CD4-positive, alpha-beta T cell treated with Interleukin-17A for 4 hours (primary cell): ENCODE measurements around the gene PXDN.
"Not testable (repeated sequence)": the region's sequence is repeated elsewhere in the genome, so short reads cannot be mapped to it uniquely, and the experiment has no call there.

ENCODE experiments used
- DNase-seq: peaks from one replicate; pipeline ENCODE4 v3.0.0-alpha.2; 2020; ENCODE audit warnings: mixed read lengths

Gene PXDN

DNA sequence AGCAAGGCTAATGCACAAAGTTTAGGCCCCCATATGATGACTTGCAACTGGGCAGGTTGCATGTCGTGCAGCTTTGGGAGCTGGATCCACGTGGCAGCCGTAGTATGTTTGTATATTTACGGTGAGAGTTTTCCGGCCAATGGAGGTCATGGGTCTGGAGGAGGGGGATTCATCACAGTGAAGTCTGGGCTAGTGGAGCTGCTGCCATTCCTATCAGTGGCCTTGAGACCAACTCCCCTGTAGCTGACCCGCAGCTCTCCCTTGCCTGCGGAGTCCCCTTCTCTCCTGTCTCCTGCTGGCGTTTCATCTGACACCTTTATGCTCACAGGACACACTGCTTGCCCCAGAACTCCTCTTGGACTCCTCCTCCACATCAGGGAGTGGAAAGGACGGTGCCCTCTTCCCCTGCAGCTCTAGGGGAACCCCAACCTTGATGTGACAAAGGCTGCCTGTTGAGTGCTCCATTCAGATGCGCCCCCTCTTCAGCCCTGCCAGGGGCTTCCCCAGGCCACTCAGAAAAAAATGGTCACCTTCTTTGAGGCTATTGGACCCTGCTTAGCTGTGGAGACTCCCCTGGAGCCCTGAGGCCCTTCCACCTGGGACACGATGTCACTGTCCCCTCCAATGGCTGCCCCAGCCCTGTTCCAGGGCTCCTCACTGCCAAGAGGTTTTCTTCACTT lies 121.7 kb downstream of the PXDN start:
- no peak for DNase-seq

DNA sequence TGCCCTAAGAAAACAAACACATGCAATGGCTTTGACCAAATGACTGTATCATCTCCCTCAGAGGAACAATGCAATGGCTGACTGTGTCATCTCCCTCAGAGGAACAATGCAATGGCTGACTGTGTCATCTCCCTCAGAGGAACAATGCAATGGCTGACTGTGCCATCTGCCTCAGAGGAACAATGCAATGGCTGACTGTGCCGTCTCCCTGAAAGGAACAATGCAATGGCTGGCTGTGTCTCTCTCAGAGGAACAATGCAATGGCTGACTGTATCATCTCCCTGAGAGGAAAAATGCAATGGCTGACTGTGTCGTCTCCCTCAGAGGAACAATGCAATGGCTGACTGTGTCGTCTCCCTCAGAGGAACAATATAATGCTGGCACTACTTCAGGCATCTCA lies 122.3 kb downstream of the PXDN start:
- not testable (repeated sequence) for DNase-seq

DNA sequence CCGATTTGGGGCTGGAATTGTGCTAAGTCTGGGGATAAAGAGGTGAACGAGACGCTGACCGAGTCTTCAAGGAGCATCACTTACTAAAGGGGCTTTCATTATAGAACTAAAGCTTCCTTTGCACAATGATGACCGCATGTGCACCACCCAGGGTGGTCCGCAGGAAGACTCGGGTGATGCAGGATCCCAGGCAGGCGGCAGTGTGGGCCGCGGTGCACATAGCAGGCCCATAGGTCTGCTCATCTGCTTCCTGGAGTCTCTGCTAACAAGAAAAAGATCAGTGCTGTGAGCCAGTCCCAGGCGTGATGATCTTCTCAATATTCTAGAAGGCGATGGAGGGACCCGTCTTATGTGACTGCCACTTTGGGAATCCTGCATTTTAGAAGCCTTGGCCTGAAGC lies 122.8 kb downstream of the PXDN start:
- DNase-seq = no peak

DNA sequence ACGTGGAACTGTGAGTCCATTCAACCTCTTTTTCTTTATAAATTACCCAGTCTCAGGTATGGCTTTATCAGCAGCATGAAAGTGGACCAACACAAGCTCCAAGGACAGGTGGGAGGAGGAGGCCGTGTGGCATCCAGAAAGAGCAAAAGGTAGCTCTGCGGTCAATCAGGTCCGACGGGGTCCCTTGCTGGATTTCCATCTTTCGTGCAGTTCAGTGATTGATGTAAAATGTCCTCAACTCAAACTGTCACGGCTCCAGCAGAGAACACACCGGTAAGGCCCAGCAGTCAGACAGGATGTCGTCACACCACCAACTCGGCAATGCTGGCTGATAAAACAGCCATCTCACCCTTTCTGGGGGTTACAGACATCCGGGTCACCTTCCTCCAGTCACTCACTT lies 123.3 kb downstream of the PXDN start:
- no peak for DNase-seq

DNA sequence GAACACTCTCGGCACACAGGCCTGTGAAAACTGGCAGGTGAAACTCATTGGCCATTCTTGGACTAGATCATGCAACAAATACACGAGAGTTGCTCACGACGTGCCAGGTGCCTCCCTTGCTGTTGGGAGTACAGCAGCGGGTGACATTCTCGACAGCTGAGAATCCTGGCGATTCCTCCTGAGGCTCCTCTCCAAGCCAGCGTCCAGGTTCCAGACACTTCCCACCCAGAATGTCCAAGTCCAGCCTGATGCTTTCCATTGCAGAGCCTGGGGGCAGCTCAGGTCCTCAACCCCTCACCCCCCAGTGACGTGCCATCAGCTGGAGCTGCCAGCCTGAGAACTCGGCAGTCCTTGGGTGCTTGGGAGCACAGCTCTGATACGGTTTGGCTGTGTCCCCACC lies 124.2 kb downstream of the PXDN start:
- DNase-seq = no peak

DNA sequence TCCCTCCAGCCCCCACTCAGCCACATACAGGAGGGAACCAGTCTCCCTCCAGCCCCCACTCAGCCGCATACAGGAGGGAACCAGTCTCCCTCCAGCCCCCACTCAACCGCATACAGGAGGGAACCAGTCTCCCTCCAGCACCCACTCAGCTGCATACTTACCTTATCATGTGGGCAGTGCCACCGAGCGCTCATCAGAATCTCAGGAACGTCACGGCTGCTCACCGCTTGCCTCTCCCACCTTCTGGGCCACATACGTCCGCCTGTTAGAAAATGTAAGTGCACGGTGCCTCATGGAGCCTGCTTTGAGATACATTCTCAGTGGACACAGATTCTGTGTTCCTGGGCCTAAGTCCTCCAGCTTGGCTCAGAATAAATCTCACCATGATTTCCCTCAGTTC lies 124.8 kb downstream of the PXDN start:
- no peak for DNase-seq

DNA sequence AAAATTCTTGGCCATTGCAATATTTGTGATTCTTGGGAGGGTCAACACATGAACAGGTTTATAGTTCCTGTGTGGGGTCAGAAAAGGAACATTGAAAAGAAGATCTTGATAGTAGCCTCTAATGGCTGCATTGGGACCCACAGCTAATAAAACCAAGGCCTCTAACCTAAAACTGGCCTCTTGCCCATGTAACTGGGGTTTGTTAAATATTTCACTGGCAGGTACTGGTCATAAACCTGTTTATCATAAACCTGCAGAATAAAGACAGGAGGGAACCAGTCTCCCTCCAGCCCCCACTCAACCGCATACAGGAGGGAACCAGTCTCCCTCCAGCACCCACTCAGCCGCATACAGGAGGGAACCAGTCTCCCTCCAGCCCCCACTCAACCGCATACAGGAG lies 125.3 kb downstream of the PXDN start:
- DNase-seq = no peak

DNA sequence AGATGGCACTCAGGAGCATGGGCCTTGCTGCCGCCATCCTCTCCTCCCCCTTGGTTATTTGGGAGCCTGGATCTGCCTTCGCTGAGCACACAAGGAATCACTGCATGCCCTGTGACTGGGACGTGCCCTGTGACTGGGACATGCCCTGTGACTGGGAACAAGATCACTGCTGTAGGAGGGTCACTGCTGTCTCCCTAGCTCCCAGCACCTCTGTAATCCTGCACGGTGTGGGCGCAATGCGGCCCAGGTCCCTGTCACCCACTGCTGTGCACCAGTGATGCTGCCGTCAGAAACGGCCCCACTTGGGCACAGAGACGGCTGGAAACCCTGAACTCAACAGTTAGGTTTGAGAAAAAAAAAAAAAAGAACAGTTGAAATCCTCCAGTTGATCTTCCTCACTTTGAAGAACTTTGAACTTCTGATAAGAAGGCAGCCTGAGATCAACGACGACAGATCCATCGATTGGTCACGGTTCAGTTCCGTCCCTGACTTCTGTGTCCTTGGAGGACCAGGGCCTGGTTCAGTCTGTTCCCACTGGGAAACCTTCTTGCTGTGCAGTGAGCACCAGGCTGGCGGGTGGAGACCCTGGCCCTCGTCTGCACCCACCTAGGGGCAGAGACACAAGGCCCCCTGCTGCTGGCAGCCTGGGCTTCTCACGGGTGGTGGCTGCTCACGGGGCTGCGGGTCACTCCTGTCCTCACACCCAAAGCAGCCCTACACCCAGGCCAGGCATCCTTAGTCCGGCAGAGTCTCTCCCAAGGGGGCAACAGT lies 125.9 kb downstream of the PXDN start:
- DNase-seq = no peak

DNA sequence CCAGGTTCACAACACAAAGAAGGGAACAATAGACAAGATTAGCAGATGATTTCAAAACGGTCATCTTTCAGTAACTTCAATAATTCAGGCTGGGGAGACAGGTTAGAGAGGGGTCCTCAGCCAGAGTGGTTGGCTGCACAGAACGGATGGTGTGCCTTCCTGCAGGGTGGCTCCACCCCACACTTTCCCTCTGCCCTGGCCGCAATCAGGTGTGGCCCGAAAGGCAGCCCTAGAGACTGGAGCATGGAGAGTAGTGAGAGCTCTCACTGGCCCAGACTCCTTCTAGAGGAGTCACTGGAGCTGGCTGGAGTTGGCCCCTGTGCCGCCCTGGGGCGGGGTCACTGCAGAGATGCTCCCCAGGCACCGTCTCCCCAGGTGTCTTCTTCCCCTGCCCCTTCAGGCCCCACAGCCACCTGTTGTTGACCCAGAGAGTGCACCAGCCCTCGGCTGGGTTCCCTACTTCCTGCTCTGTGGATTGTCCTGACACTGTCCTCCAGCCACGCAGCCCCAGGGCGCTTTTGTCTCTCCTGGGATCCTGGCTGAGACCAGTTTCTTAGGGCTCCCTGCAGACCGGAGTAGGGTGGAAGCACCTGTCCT lies 126.8 kb downstream of the PXDN start:
- no peak for DNase-seq

DNA sequence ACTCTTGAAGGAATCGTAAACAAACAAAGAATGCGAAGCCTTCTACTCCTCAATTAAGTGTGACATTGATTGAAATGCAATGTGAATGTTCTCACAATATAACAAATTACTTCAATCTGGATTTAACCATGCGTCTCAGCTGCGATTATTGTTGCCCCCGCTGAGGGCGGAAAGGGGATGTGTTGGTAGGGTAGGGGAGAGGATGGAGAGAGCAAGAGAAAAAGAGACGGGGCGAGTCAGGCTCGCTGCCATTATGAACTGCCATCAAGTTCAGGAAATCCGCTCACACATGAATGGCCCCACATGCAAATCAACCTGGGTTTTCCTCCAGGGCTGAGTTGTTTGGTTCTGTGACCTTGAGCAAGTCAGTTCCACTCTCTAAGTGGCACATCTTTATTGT lies 129.8 kb downstream of the PXDN start:
- DNase-seq = no peak

DNA sequence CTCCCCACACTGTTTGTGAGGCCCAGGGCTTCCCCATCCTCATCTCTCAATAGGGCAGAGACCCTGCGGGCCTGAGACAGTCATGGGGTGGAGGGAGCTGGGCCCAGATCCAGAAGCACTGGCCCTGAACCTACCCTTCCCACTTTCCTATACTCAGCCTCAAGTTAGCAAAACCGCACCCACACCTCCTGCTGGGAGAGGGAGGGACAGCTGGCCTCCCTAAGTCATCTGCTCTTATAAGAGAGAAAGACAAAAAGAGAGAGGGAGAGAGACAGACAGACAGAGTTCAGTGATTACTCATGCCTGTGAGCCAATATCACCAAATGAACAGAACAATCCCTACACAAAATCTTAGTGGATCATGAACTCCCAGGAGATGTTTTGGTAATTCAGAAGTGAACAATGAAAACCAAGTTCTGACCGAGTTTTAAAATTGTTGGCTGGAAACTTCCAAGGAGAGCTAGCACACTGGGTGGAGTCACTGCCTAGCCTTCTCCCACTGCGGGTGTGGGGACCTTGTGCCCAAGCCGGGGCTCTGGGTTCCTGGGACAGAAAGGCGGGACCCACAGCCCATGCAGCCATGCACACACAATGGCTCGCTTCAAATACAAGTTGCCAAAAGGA lies 130.5 kb downstream of the PXDN start:
- no peak for DNase-seq

DNA sequence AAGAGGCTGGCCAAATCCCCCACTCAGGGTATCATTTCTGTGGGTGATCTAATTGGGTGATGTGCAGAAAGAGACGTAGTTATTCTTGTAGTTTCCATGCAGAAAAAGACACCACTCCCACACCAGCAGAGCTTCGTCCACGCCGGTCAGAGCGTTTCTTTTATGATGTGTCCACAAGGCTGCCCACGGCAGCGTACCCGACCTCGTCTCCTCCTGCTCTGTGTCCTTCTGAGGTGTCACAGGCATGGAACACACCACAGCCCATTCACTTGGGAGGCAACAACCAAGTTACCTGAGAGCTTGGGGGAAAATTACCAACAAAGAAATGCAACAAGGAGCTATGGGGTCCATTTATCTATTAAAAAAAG lies 131.3 kb downstream of the PXDN start:
- no peak for DNase-seq

DNA sequence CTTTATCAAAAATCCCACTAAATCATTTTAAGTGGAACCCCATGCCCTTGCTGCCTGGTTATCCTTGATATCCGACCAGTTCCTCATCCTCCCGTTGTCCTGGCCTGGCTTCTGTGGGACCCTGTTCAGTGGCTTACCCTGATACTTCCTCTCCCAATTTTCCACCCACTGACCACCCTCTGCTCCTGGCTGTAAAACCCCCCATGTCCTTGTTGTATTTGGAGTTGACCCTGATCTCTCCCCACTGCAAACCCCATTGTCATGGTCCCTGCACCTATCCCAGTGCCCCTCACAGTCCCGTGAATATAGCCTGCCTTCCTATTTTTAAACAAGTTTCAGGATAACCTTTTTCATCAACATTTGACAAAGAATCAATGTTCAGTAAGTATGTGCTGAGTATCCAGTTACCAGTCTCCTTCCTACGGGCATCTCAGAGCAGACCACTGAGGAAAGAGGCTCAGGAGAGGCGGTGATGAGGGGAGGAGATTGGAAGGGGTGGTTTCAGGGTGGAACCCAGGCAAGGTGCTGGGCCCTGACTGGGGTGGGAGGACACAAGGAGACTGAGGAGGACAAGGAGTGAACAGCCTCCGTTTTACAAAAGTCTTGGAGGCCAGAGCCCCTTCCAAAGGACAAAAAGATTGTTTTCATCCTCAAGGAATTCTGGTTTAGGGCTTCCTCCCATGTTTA lies 131.8 kb downstream of the PXDN start:
- DNase-seq = no peak

DNA sequence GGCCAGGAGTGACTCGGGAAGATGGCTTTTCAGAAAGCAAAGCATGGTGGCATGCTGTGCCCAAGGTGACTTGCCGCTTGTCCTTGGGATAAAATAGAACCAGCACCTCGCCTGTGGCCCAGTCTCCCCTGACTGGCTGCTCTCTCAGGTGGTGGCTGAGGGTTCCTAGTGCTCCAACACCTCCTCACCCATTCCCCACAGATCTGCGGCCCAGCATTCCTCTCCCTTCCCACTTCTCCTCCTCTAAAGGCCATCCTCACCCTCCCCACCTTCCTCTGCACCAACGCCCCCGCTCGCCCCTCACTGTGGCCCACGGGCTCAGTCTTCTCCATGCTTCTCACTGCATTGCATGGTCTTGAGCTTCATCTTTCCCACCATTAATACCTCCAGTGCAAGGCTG lies 132.4 kb downstream of the PXDN start:
- no peak for DNase-seq

DNA sequence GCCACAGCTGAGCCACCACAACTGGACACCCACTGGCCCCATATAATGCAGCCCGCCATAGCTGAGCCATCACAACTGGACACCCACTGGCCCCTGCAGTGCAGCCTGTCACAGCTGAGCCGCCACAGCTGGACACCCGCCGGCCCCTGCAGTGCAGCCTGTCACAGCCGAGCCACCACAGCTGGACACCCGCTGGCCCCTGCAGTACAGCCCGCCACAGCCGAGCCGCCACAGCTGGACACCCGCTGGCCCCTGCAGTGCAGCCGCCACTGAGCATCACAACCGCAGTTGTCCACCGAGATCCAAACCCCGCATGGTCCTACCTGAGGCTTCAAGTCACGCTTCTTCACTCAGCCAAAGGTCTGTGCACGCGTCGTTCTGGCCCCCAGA lies 134.2 kb downstream of the PXDN start:
- DNase-seq = no peak

DNA sequence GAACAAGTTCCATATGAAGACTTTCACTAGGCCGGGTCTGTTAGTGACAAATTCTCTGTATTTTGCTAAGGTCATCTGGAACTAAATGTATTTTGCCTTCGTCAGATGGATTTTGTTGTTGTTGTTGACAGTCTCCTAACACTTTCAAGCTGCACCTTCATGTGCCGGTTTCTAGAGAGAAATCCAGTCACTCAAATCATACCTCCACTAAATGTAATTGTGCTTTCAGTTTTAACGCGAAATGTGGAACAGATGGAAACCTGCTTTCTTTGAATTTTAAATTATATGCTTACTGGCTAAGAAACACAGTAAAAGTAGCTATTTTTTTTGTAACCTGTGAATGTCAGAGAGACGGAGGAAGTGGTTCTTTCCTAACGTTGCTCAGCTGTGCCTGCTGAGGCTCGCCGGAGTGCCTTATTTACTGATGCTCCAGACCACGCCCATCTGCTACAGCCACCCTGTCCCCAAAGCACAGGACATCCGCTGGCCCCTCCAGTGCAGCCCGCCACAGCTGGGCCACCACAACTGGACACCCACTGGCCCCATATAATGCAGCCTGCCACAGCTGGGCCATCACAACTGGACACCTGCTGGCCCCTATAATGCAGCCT lies 134.7 kb downstream of the PXDN start:
- DNase-seq = no peak

DNA sequence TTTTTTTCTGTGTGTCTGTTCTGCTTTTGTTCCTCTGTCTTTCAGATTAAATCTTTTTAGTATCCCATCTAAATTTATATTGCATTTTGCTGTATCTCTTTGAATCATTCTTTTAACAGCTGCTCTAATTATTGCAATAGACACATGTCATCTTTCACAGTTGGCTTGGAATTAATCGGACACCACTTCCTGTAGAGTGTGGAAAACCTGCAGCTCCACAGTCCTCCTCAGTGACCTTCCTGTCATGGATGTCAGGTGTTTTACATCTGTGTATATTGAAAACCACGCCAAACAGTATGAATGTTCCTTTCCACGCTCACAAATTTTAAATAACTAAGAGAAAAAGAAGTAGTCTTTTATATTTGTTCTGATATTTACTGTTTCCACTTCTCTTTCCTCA lies 135.3 kb downstream of the PXDN start:
- no peak for DNase-seq

DNA sequence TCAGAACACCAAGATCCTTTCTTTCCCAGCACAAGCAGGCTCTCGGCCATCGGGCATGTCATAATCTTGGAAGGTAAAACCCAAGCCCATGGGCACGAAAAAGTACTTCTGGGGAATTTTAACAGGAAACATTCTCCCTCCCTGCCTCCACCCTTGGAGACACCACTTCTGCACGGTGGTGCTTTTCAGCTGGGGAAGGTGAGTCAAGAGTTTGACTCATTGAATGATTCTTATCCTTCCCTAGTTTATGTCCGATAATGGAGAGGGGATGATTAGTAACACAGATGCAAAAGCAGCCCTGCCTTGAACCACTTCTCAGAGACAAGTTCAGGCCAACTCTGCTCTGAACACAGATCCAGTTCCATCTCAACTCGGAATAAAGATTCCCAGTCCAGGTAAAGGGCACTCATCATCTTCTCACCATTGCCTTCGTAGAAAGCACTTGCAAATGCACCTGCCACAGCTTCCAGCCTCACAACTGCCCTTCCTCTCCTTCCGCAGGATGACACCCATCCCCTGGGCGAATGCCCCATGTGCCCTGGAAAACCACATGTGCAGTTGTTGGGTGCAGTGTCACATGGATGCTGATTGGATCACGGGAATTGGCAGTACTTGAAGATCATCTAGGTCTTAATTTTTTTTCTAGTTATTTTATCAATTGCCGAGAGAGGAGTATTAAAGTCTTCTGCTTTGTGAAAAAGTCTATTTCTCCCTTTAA lies 136.2 kb downstream of the PXDN start:
- DNase-seq = no peak

DNA sequence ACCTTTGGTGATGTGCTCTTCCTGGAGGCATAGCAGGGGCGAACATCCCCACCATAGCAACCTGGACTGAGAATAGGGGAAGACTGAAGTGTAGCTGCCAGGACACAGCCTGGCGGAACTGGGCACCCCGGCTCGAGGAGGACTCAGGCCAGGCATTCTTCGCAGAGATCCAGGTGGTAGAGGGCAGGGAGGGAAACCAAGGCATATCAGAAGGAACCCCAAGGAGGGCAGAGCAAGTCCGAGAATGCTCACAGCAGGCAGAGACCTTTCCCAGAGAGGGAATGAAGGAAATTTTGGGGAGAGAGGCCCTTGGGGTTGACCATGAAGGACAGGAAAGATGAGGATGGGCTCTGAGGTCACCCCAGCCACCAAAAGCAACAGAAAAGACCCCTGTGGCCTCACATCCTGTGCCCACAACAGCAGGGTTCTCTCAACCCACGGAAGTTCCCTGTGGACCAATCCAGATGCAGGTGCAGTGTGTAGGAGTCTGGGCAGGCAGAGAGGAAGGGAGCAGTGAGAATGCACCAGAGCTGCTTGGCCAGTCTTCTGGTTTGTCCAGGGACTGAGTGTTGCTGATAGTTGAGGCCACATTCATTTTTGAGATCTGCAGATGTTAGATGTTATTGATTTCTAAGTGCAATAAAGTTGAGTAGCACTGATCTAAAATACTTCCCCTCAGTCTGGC lies 136.9 kb downstream of the PXDN start:
- no peak for DNase-seq

DNA sequence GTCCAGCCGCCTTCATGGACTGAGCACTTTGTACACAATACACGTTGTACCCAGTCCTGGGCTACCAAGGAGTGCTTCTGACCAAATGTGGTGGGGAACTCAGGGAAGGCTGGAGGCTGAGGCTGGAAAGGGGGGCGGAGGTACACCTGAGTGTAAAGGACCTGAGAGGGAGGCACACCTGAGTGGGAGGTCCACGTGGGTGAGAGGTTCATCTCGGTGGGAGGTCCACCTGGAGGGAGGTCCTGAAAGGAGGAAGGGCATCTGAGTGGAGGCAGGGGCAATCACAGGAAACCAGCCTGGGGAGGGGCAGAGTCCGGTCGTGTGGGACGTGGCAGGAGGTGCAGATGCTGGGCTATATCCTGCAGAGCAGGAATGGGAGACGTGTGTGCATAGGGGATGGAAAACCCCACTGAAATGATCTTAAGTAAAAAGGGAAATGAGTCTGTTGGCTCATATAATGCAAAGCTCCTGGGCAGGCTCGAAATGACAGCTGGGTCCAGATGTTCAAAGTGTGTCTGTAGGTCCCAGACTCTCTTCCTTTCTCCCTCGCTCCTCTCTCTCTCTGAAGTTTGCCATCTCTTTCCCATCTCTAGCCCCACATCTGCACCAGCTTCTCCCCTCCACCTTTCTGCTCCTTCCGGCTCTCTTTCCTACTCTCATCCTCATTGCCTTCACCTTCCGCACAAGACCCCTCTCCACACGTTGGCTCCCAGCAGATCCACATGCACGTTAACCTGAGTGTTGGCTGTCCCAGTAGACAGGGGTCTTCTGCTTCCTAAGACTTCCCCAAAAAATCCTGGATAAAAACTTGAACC lies 137.7 kb downstream of the PXDN start:
- DNase-seq = no peak

DNA sequence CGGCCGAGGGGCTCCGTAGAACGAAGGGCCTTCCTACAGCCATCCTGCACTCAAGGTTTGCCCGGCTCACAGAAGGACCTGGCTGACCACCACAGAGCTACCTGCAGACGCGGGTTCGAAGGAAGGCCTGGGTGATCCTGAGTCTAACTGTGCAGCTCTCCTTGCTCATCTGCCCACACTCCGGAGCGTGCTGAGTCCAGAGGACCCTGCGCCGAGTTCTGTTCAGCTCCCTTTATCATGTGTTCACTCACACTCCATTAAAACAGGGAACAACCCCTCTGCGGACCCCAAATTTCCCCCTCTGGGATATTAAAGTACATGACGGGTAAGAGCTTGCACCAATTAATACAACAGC lies 138.3 kb downstream of the PXDN start:
- DNase-seq = no peak
